HG03039 (cell line): ENCODE measurements around the gene TP73.

Experiments used
- ATAC-seq: cut with Tn5 transposase; IDR thresholded peaks from one replicate; pipeline ENCODE4 v1.9.1; 2021; ENCODE audit warnings: mild to moderate bottlenecking, moderate library complexity; ENCODE audit not compliant: unreplicated experiment

The TP73 gene

GRCh38 chr1:3651026-3651929 lies 1.0 kb upstream of the TP73 start:
- ATAC-seq, result no peak

GRCh38 chr1:3652548-3653285 lies 401 bp downstream of the TP73 start:
- ATAC-seq, result no peak

- ATAC-seq, result no peak
Observed at GRCh38 chr1:3653286-3653618, 936 bp downstream of the TP73 start.

GRCh38 chr1:3654549-3655281 lies 2.4 kb downstream of the TP73 start:
- ATAC-seq, result no peak

- no peak for ATAC-seq
Observed at GRCh38 chr1:3656450-3657095, 4.3 kb downstream of the TP73 start.

- ATAC-seq, result no peak
Observed at GRCh38 chr1:3657096-3657475, 4.8 kb downstream of the TP73 start.

GRCh38 chr1:3657578-3658230 lies 5.4 kb downstream of the TP73 start:
- ATAC-seq, result no peak

- ATAC-seq, result no peak
Observed at GRCh38 chr1:3658231-3658615, 5.9 kb downstream of the TP73 start.

- no peak for ATAC-seq
Observed at GRCh38 chr1:3659093-3659492, 6.8 kb downstream of the TP73 start.

- no peak for ATAC-seq
Observed at GRCh38 chr1:3660704-3661103, 8.4 kb downstream of the TP73 start.

GRCh38 chr1:3661631-3662030 lies 9.3 kb downstream of the TP73 start:
- no peak for ATAC-seq

GRCh38 chr1:3662080-3662671 lies 9.9 kb downstream of the TP73 start:
- no peak for ATAC-seq

- ATAC-seq, result no peak
Observed at GRCh38 chr1:3663999-3664699, 11.8 kb downstream of the TP73 start.

GRCh38 chr1:3664700-3665375 lies 12.5 kb downstream of the TP73 start:
- ATAC-seq, result no peak

- ATAC-seq, result no peak
Observed at GRCh38 chr1:3668148-3668547, 15.8 kb downstream of the TP73 start.

GRCh38 chr1:3668585-3669300 lies 16.4 kb downstream of the TP73 start:
- ATAC-seq, result no peak

- no peak for ATAC-seq
Observed at GRCh38 chr1:3669421-3669821, 17.1 kb downstream of the TP73 start.

- ATAC-seq, result no peak
Observed at GRCh38 chr1:3669971-3670431, 17.7 kb downstream of the TP73 start.
